Hepatocyte (in vitro differentiated cells): Measurements from ENCODE around the gene RABGAP1L.
"Not testable (repeated sequence)": the region's sequence is repeated elsewhere in the genome, so short reads cannot be mapped to it uniquely, and the experiment has no call there.

Experiments used
- CTCF ChIP-seq: fragments of 200-600 bp; sonication (generic); IDR thresholded peaks from 2 replicates; pipeline ENCODE4 v1.5.1; 2016; ENCODE audit warnings: antibody characterized with exemption, mild to moderate bottlenecking; ENCODE audit not compliant: poor library complexity
- EZH2 ChIP-seq: fragments of 200-600 bp; sonication (generic); IDR thresholded peaks from 2 replicates; pipeline ENCODE4 v1.6.1; 2016; ENCODE audit warnings: antibody characterized with exemption, mild to moderate bottlenecking, borderline replicate concordance

- TF ChIP-seq CTCF, EZH2: not testable (repeated sequence)
Measured at GRCh38 chr1:174144397-174144783, 14.9 kb upstream of the RABGAP1L start.
